HepG2 (cell line): ENCODE results near the gene COG1. TPM values are rescaled to one million over a fixed set of nuclear protein-coding genes. Genes with fewer than 3 reads are reported as not detected.

Experiments
- CENPX ChIP-seq: sonication (generic); formaldehyde crosslinking; IDR thresholded peaks from 2 replicates; pipeline ENCODE4 v1.9.0; 2021; ENCODE audit warnings: mild to moderate bottlenecking, missing genetic modification reagents, moderate library complexity
- CREB1 ChIP-seq, 2 experiments: fragments of 450-650 bp in 1 of 2; IDR thresholded peaks; 2 replicates each; pipeline ENCODE4 v1.6.1; 2016 to 2017; ENCODE audit warnings: control low read depth in 1 of 2, mild to moderate bottlenecking in 1 of 2, missing compliant biosample characterization in 1 of 2, missing genetic modification characterization in 1 of 2
- HDAC2 ChIP-seq: sonication (generic); formaldehyde crosslinking; IDR thresholded peaks from 2 replicates; pipeline ENCODE4 v1.4.0; 2020; ENCODE audit warnings: missing genetic modification reagents
- HOXA9 ChIP-seq: sonication (generic); formaldehyde crosslinking; IDR thresholded peaks from 2 replicates; pipeline ENCODE4 v1.8.1; 2022; ENCODE audit warnings: missing genetic modification reagents, mild to moderate bottlenecking, moderate library complexity, borderline replicate concordance
- KDM6A ChIP-seq: IDR thresholded peaks from 2 replicates; pipeline ENCODE4 v1.6.1; 2016; ENCODE audit warnings: low read depth
- MED13 ChIP-seq: sonication (generic); formaldehyde crosslinking; IDR thresholded peaks from 2 replicates; pipeline ENCODE4 v1.5.0; 2020; ENCODE audit warnings: missing genetic modification reagents
- NFYC ChIP-seq: IDR thresholded peaks from 2 replicates; pipeline ENCODE4 v1.6.1; 2016; ENCODE audit warnings: missing genetic modification reagents, missing compliant biosample characterization
- RARA ChIP-seq: IDR thresholded peaks from 2 replicates; pipeline ENCODE4 v1.6.1; 2016; ENCODE audit warnings: missing genetic modification reagents, missing compliant biosample characterization
- SALL1 ChIP-seq: sonication (generic); formaldehyde crosslinking; IDR thresholded peaks from 2 replicates; pipeline ENCODE4 v1.8.0; 2022; ENCODE audit warnings: mild to moderate bottlenecking, missing genetic modification reagents
- SAP130 ChIP-seq: IDR thresholded peaks from 2 replicates; pipeline ENCODE4 v1.6.1; 2016; ENCODE audit warnings: low read depth
- SOX5 ChIP-seq: IDR thresholded peaks from 2 replicates; pipeline ENCODE4 v1.6.1; 2016; ENCODE audit warnings: borderline replicate concordance
- TGIF2 ChIP-seq: IDR thresholded peaks from 2 replicates; pipeline ENCODE4 v1.6.1; 2016; ENCODE audit warnings: control low read depth, missing compliant biosample characterization
- TOPORS ChIP-seq: sonication (generic); formaldehyde crosslinking; IDR thresholded peaks from 2 replicates; pipeline ENCODE4 v1.8.0; 2023; ENCODE audit warnings: mild to moderate bottlenecking, missing genetic modification reagents
- TP53 ChIP-seq: sonication (generic); formaldehyde crosslinking; conservative IDR thresholded peaks from 2 replicates; pipeline ENCODE4 v1.4.0; 2020; ENCODE audit warnings: missing genetic modification reagents
- ZFP90 ChIP-seq: sonication (generic); formaldehyde crosslinking; IDR thresholded peaks from 2 replicates; pipeline ENCODE4 v1.8.0; 2022; ENCODE audit warnings: missing genetic modification reagents, mild to moderate bottlenecking, inconsistent platforms, borderline replicate concordance
- ZNF451 ChIP-seq: sonication (generic); formaldehyde crosslinking; IDR thresholded peaks from 2 replicates; pipeline ENCODE4 v1.5.0; 2020; ENCODE audit warnings: mild to moderate bottlenecking, missing genetic modification reagents
- ZNF546 ChIP-seq: sonication (generic); formaldehyde crosslinking; conservative IDR thresholded peaks from 2 replicates; pipeline ENCODE4 v1.8.1; 2023; ENCODE audit warnings: mild to moderate bottlenecking, missing genetic modification reagents
- ZNF629 ChIP-seq: sonication (generic); formaldehyde crosslinking; conservative IDR thresholded peaks from 2 replicates; pipeline ENCODE4 v1.5.0; 2020; ENCODE audit warnings: missing genetic modification reagents
- polyA plus RNA-seq, 8 experiments: library from polyadenylated mRNA; depleted of rRNA in 3 of 8; stranded (reverse) in 7 of 8; unstranded in 1 of 8; fragments of >200 nt; fragmentation: Illumina TruSeq in 4 of 8; extraction: Trizol in 4 of 8; gene quantifications; 2 replicates each; pipeline versions ENCODE4 v1.2.1 to v1.2.3, GENCODE V29; 2011 to 2016; ENCODE audit warnings: low read depth in 4 of 8, missing spikeins in 1 of 8, mixed read lengths in 1 of 8; ENCODE audit not compliant: insufficient read depth in 1 of 8
- total RNA-seq, 5 experiments: library from RNA; depleted of rRNA; stranded (reverse); fragments of >200 nt; fragmentation: Illumina TruSeq; extraction: Trizol; gene quantifications; 2 replicates each; pipeline ENCODE4 v1.2.3, GENCODE V29; 2016; ENCODE audit warnings: low read depth in 1 of 5
- TF ChIP-seq, protein P1 (sequence below): sonication (generic); formaldehyde crosslinking; conservative IDR thresholded peaks from 2 replicates; pipeline ENCODE4 v1.4.0; 2020; ENCODE audit warnings: missing genetic modification reagents
- TF ChIP-seq, protein P2 (sequence below): sonication (generic); formaldehyde crosslinking; IDR thresholded peaks from 2 replicates; pipeline ENCODE4 v1.5.1; 2020; ENCODE audit warnings: missing genetic modification reagents, mild to moderate bottlenecking, borderline replicate concordance
- TF ChIP-seq, protein P3 (sequence below), 2 experiments: sonication (generic) in 1 of 2; formaldehyde crosslinking in 1 of 2; IDR thresholded peaks; 2 replicates each; pipeline versions ENCODE4 v1.6.1 to v1.9.0; 2014 to 2022; ENCODE audit warnings: antibody characterized with exemption in 1 of 2, borderline replicate concordance in 1 of 2, inconsistent platforms in 1 of 2, low read depth in 1 of 2, missing genetic modification reagents in 1 of 2

The COG1 gene
- total and polyA plus RNA-seq, 2 of the 13 experiments (the other 11 are each of a cell fraction or from before 2014, with no cell fraction given), result 36.6 to 39.7 TPM

DNA sequence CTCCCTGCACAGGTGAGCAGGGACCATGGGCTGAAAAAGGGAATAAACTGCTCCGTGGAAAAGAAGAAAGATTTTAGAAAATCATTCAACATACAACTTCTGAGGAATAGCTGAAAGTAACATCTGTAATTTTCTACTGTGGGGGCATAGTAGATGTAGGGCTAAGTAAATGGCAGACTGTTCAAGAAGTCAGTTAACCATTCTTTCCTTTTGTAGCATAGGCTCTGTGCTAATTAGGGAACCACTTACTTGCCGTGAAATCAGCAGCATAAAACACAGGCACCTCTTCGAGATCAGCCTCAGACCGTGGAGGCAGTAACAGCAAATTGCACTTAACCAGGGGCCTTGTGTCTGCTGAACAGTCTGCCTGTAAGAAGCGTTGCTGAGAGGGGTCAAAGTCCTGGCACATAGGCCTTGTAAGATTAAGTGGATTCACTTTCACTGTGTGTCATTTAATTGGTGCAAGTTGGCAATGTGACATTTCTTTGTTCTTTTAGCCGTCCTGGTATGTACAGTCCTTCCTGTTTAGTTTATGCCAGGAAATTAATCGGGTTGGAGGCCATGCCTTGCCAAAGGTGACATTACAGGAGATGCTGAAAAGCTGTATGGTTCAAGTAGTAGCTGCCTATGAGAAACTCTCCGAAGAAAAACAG lies 10.4 kb downstream of the COG1 start (continued):
- TF ChIP-seq ZFP90 (CRISPR knock-in tag), result 0 out of 2 replicates have a peak, but pooled peaks have one; percentile 61
- TF ChIP-seq SOX5, result peak; percentile 90
- TF ChIP-seq SAP130 (CRISPR knock-in tag), result peak; percentile 73
- peak; percentile 65 for TF ChIP-seq NFYC (CRISPR knock-in tag)
- TF ChIP-seq ZNF451 (CRISPR knock-in tag), result peak; percentile 38; the same call in 1 of the 2 replicates
- no peak for TF ChIP-seq CENPX (CRISPR knock-in tag)
- TF ChIP-seq TOPORS (CRISPR knock-in tag), result no peak
- TF ChIP-seq RARA (CRISPR knock-in tag), result peak; percentile 64
- TF ChIP-seq, protein P1, sequence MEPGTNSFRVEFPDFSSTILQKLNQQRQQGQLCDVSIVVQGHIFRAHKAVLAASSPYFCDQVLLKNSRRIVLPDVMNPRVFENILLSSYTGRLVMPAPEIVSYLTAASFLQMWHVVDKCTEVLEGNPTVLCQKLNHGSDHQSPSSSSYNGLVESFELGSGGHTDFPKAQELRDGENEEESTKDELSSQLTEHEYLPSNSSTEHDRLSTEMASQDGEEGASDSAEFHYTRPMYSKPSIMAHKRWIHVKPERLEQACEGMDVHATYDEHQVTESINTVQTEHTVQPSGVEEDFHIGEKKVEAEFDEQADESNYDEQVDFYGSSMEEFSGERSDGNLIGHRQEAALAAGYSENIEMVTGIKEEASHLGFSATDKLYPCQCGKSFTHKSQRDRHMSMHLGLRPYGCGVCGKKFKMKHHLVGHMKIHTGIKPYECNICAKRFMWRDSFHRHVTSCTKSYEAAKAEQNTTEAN (CRISPR knock-in tag), result peak; percentile 87; the same call in 1 of the 2 replicates
- no peak for TF ChIP-seq HOXA9 (CRISPR knock-in tag)
- no peak for TF ChIP-seq ZNF546 (CRISPR knock-in tag)
- TF ChIP-seq TGIF2 (CRISPR knock-in tag), result peak; percentile 59; the same call in 1 of the 2 replicates
- TF ChIP-seq, protein P2, sequence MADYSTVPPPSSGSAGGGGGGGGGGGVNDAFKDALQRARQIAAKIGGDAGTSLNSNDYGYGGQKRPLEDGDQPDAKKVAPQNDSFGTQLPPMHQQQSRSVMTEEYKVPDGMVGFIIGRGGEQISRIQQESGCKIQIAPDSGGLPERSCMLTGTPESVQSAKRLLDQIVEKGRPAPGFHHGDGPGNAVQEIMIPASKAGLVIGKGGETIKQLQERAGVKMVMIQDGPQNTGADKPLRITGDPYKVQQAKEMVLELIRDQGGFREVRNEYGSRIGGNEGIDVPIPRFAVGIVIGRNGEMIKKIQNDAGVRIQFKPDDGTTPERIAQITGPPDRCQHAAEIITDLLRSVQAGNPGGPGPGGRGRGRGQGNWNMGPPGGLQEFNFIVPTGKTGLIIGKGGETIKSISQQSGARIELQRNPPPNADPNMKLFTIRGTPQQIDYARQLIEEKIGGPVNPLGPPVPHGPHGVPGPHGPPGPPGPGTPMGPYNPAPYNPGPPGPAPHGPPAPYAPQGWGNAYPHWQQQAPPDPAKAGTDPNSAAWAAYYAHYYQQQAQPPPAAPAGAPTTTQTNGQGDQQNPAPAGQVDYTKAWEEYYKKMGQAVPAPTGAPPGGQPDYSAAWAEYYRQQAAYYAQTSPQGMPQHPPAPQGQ (CRISPR knock-in tag), result no peak
- TF ChIP-seq CREB1 (IDR thresholded peaks at IDR 0.05), result no peak
- 0 out of 2 replicates have a peak, but pooled peaks have one; percentile 17 for TF ChIP-seq CREB1 (CRISPR knock-in tag; IDR thresholded peaks at IDR 0.05)
- TF ChIP-seq, protein P3, sequence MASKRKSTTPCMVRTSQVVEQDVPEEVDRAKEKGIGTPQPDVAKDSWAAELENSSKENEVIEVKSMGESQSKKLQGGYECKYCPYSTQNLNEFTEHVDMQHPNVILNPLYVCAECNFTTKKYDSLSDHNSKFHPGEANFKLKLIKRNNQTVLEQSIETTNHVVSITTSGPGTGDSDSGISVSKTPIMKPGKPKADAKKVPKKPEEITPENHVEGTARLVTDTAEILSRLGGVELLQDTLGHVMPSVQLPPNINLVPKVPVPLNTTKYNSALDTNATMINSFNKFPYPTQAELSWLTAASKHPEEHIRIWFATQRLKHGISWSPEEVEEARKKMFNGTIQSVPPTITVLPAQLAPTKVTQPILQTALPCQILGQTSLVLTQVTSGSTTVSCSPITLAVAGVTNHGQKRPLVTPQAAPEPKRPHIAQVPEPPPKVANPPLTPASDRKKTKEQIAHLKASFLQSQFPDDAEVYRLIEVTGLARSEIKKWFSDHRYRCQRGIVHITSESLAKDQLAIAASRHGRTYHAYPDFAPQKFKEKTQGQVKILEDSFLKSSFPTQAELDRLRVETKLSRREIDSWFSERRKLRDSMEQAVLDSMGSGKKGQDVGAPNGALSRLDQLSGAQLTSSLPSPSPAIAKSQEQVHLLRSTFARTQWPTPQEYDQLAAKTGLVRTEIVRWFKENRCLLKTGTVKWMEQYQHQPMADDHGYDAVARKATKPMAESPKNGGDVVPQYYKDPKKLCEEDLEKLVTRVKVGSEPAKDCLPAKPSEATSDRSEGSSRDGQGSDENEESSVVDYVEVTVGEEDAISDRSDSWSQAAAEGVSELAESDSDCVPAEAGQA (IDR thresholded peaks at IDR 0.05; ENCODE audit: low read depth), result no peak
- TF ChIP-seq, protein P3 (CRISPR knock-in tag; IDR thresholded peaks at IDR 0.05; ENCODE audit: borderline replicate concordance), result peak; percentile 55; the same call in 1 of the 2 replicates
- TF ChIP-seq MED13, result 0 out of 2 replicates have a peak, but pooled peaks have one; percentile 16
- TF ChIP-seq TP53 (CRISPR knock-in tag), result peak; percentile 76; the same call in 1 of the 2 replicates
- 0 out of 2 replicates have a peak, but pooled peaks have one; percentile 28 for TF ChIP-seq KDM6A
- peak; percentile 37; the same call in 1 of the 2 replicates for TF ChIP-seq ZNF629 (CRISPR knock-in tag)
- TF ChIP-seq SALL1 (CRISPR knock-in tag), result peak; percentile 42
- TF ChIP-seq HDAC2 (CRISPR knock-in tag), result peak; percentile 81
